Panc1 (cell line): ENCODE results near the gene HOXB3. TPM values are rescaled to one million over a fixed set of nuclear protein-coding genes. Genes with fewer than 3 reads are reported as not detected.
A peak's percentile ranks its signal among the peaks of the same experiment; 100 is the strongest.

ENCODE experiments used
- ATAC-seq: fragments of 200-7000 bp; cut with Tn5 transposase; 2 replicates; pipeline ENCODE4 v1.9.1; 2020; ENCODE audit warnings: mild to moderate bottlenecking, moderate library complexity
- Bru-seq: library from RNA; stranded (reverse); fragments of 400-500 nt; gene quantifications from one replicate; lab custom pipeline; 2021; lab: Mats Ljungman, UMichigan
- BruChase-seq, 2 experiments: library from RNA; stranded (reverse); fragments of 400-500 nt; gene quantifications; one replicate each; lab custom pipeline; 2021; lab: Mats Ljungman, UMichigan
- BruUV-seq: library from RNA; stranded (reverse); fragments of 400-500 nt; replicated peaks from 2 replicates; lab custom pipeline; 2021; lab: Mats Ljungman, UMichigan
- CTCF ChIA-PET: fragments of 300-600 bp; sonication (Branson Sonifier 250); formaldehyde crosslinking; loops from one replicate; lab custom pipeline; 2022; ENCODE audit warnings: antibody characterized with exemption; lab: Charles Lee
- POLR2A ChIA-PET: fragments of 300-600 bp; sonication (Branson Sonifier 250); formaldehyde crosslinking; loops from one replicate; lab custom pipeline; 2022; ENCODE audit warnings: antibody characterized with exemption; lab: Charles Lee
- DNase-seq: peaks from one replicate; pipeline ENCODE4 v3.0.0-alpha.2; 2010; ENCODE audit warnings: low read depth, low spot score
- H3K27ac ChIP-seq: 2 replicates; pipeline ENCODE4 v1.5.1; 2011; ENCODE audit warnings: mild to moderate bottlenecking, low read length, inconsistent platforms
- H3K27me3 ChIP-seq: fragments of 200-500 bp; sonication (Bioruptor generic); 2 replicates; pipeline ENCODE4 v1.6.0; 2014; ENCODE audit warnings: low read length, inconsistent platforms; ENCODE audit not compliant: control insufficient read depth, insufficient read depth
- H3K36me3 ChIP-seq: fragments of 200-500 bp; sonication (Bioruptor generic); 2 replicates; pipeline ENCODE4 v1.5.1; 2014; ENCODE audit warnings: inconsistent platforms, mild to moderate bottlenecking, low read length, moderate library complexity; ENCODE audit not compliant: control insufficient read depth, insufficient read depth
- H3K4me1 ChIP-seq: 2 replicates; pipeline ENCODE4 v1.5.1; 2011; ENCODE audit warnings: inconsistent platforms, mild to moderate bottlenecking, low read length, moderate library complexity; ENCODE audit not compliant: control insufficient read depth, insufficient read depth
- H3K4me3 ChIP-seq, 2 experiments: 2 replicates each; pipeline ENCODE4 v1.5.1; 2011 to 2012; ENCODE audit warnings: low read depth in 2 of 2, low read length in 2 of 2, mild to moderate bottlenecking in 2 of 2, inconsistent platforms in 1 of 2, moderate library complexity in 1 of 2
- H3K9me3 ChIP-seq: fragments of 200-500 bp; sonication (Bioruptor generic); 2 replicates; pipeline ENCODE4 v1.5.1; 2014; ENCODE audit warnings: low read depth, mild to moderate bottlenecking, inconsistent platforms, low read length, moderate library complexity; ENCODE audit not compliant: control insufficient read depth, insufficient read depth
- CTCF ChIP-seq: fragments of 450-650 bp; IDR thresholded peaks from 2 replicates; pipeline ENCODE4 v1.5.1; 2017; ENCODE audit warnings: mild to moderate bottlenecking
- POLR2AphosphoS5 ChIP-seq: IDR thresholded peaks from 2 replicates; pipeline ENCODE4 v1.6.1; 2012; ENCODE audit warnings: mild to moderate bottlenecking, low read depth, low read length, moderate library complexity
- REST ChIP-seq, 2 experiments: IDR thresholded peaks; 2 replicates each; pipeline ENCODE4 v1.6.1; 2011 to 2012; ENCODE audit warnings: low read depth in 2 of 2, control low read depth in 1 of 2, low read length in 1 of 2, mild to moderate bottlenecking in 1 of 2, moderate library complexity in 1 of 2; ENCODE audit not compliant: insufficient read depth in 1 of 2
- SIN3A ChIP-seq: IDR thresholded peaks from 2 replicates; pipeline ENCODE4 v1.6.1; 2012; ENCODE audit warnings: low read depth, mild to moderate bottlenecking, low read length, moderate library complexity, borderline replicate concordance; ENCODE audit not compliant: insufficient read depth
- TCF7L2 ChIP-seq: IDR thresholded peaks from 2 replicates; pipeline ENCODE4 v1.6.1; 2011; ENCODE audit warnings: mild to moderate bottlenecking, low read depth, low read length, inconsistent platforms
- in situ Hi-C: cut with HindIII; loops from 2 replicates; pipeline ENCODE4 v1.10.0; 2016; ENCODE audit warnings: low sequenced_read_pairs, low pct_unique_long_range_greater_than_20kb
- intact Hi-C: fragments of 100-400 bp; cut with micrococcal nuclease; formaldehyde crosslinking; loops from one replicate; pipeline ENCODE4 v1.10.0; 2022; ENCODE audit not compliant: unreplicated experiment
- long read RNA-seq: library from polyadenylated mRNA; unstranded; transcript quantifications from one replicate; pipeline ENCODE4 v2.0.0, GENCODE V29; 2021; ENCODE audit not compliant: unreplicated experiment
- polyA plus RNA-seq: library from polyadenylated mRNA; unstranded; fragments of >200 nt; gene quantifications from one replicate; pipeline ENCODE4 v1.2.1, GENCODE V29; 2012; ENCODE audit warnings: missing spikeins; ENCODE audit not compliant: insufficient read length
- total RNA-seq: library from RNA; stranded (reverse); gene quantifications from one replicate; pipeline ENCODE4 v1.2.1, GENCODE V29; 2021; ENCODE audit not compliant: unreplicated experiment

Gene HOXB3
- total RNA-seq (127 TPM), Bru-seq, nascent RNA (percentile 99 among the genes with signal in this experiment), BruChase-seq, experiment 1, labeled RNA remaining after a 2-hour chase (percentile 98 among the genes with signal in this experiment), BruChase-seq, experiment 2, labeled RNA remaining after a 6-hour chase (percentile 95 among the genes with signal in this experiment)
- polyA plus RNA-seq, result 113 TPM
- long read RNA-seq, full-length matches to known transcripts, result 5 of 129 reads
- long read RNA-seq, partial matches to known transcripts, result 6 of 129 reads
- long read RNA-seq, other reads (novel, unspliced or antisense), result 118 of 129 reads

GRCh38 chr17:48589831-48590606, at the start of gene HOXB3:
Gene HOXB3, minus strand, starts transcription at chr17:48590241. Its CDS starts 37,767 bp downstream, at chr17:48552474.
- TF ChIP-seq POLR2AphosphoS5, result peak; percentile 93
- TF ChIP-seq REST (IDR thresholded peaks at IDR 0.05; ENCODE audit: insufficient read depth in 1 of 2, low read depth in 2 of 2, low read length in 1 of 2), result no peak
- peak; percentile 85; the same call in 1 of the 2 replicates for TF ChIP-seq SIN3A
- no peak for TF ChIP-seq CTCF
- peak; percentile 78; the same call in 1 of the 2 replicates for TF ChIP-seq TCF7L2
- Histone ChIP-seq H3K4me3 (peak within 1 kb of the TSS; percentile 70 to 99), H3K27me3 (no peaks in the 10 kb centered on the region), H3K9me3 (no peaks in the 10 kb centered on the region), H3K27ac (peak within 1 kb of the TSS; percentile 99), H3K4me1 (peaks cover 78% of the 10 kb centered on the region), H3K36me3 (no peaks in the 10 kb centered on the region)
- intact Hi-C loops (no loop called here), in situ Hi-C loops (no loop called here)
- ChIA-PET POLR2A (interaction anchor here (0.6 to 1.4 kb wide), 5 partner anchors 17 to 29 kb away, joined by 3 to 6 read pairs (median 4); partner anchors contain the start of gene HOXB8), CTCF (interaction anchor here (0.6 to 1.6 kb wide), 3 partner anchors 252 to 327 kb away, joined by 3 to 6 read pairs (median 3); no protein-coding TSS in a partner anchor)
- no TSS peak for BruUV-seq
- DNase-seq (no peak), ATAC-seq (peak; percentile 2; the same call in 1 of the 2 replicates)

- ChIA-PET POLR2A (no interaction called here), CTCF (no interaction called here)
- Histone ChIP-seq H3K4me1 (peaks cover 39% of the 10 kb centered on the region), H3K27ac (peak overlapping the region; percentile 4; the same call in 1 of the 2 replicates), H3K27me3 (no peaks in the 10 kb centered on the region), H3K36me3 (peaks cover 9% of the 10 kb centered on the region; the same call in 1 of the 2 replicates), H3K4me3 (no peak overlapping the region), H3K9me3 (no peaks in the 10 kb centered on the region)
- no peak for TF ChIP-seq CTCF
- no peak for TF ChIP-seq POLR2AphosphoS5
- TF ChIP-seq SIN3A, result no peak
- DNase-seq, result no peak
- in situ Hi-C loops (no loop called here), intact Hi-C loops (no loop called here)
- no TSS peak for BruUV-seq
- peak; percentile 19; the same call in 1 of the 2 replicates for ATAC-seq
Observed at GRCh38 chr17:48639136-48639535, 49.1 kb upstream of the HOXB3 start.
